K562 (cell line): ENCODE data around the gene BEST4. TPM values are rescaled to one million over a fixed set of nuclear protein-coding genes. Genes with fewer than 3 reads are reported as not detected.
A peak's percentile ranks its signal among the peaks of the same experiment; 100 is the strongest.

Experiments
- ATAC-seq: fragments of 200-7000 bp; cut with Tn5 transposase; 3 replicates; pipeline ENCODE4 v1.9.1; 2020; ENCODE audit warnings: moderate library complexity
- BruUV-seq: library from RNA; stranded (reverse); fragments of 400-500 nt; replicated peaks from 2 replicates; lab custom pipeline; 2021; lab: Mats Ljungman, UMichigan
- CTCF ChIA-PET: fragments of 300-600 bp; formaldehyde crosslinking; extraction: SDS; loops from one replicate; lab custom pipeline; 2021; ENCODE audit warnings: low intra/inter-chr PET ratio; lab: Yijun Ruan, JAX
- POLR2A ChIA-PET: fragments of 300-600, 350-650 bp; sonication (Branson Sonifier 250); formaldehyde crosslinking; extraction: SDS; loops from one replicate; lab custom pipeline; 2021; ENCODE audit warnings: antibody characterized with exemption, inconsistent platforms; lab: Yijun Ruan, JAX
- DNase-seq, 4 experiments: peaks; one replicate each; pipeline versions ENCODE4 v3.0.0 to v3.0.0-alpha.2; 2011 to 2018; ENCODE audit warnings: low spot score in 3 of 4, mixed read lengths in 3 of 4; ENCODE audit errors: extremely low read depth in 1 of 4
- FAIRE-seq: peaks from 2 replicates; lab custom pipeline; 2011; peaks lifted over from hg19 to GRCh38; lab: Jason Lieb, UNC
- H2AFZ ChIP-seq: 2 replicates; pipeline ENCODE4 v1.6.0; 2011; ENCODE audit warnings: low read depth, low read length, control low read depth, inconsistent platforms
- H3K27ac ChIP-seq: fragments of 200-600 bp; 3 replicates; pipeline ENCODE4 v1.8.0; 2011; ENCODE audit warnings: low read depth, mild to moderate bottlenecking, control low read depth, inconsistent platforms, low read length, moderate library complexity, mixed read lengths; ENCODE audit errors: extremely low read depth
- H3K27me3 ChIP-seq, 2 experiments: fragments of 300-600 bp in 1 of 2; 2 replicates in 1 of 2; 3 replicates in 1 of 2; pipeline versions ENCODE4 v1.6.0 to v1.8.0; 2011; ENCODE audit warnings: inconsistent platforms in 2 of 2, low read length in 2 of 2, mild to moderate bottlenecking in 1 of 2, mixed read lengths in 1 of 2, moderate library complexity in 1 of 2; ENCODE audit not compliant: control insufficient read depth in 2 of 2, insufficient read depth in 2 of 2
- H3K36me3 ChIP-seq: fragments of 300-600 bp; 3 replicates; pipeline ENCODE4 v1.8.0; 2011; ENCODE audit warnings: mild to moderate bottlenecking, low read length, inconsistent platforms; ENCODE audit not compliant: control insufficient read depth, insufficient read depth
- H3K4me1 ChIP-seq, 2 experiments: fragments of 200-600 bp in 1 of 2; replicated peaks in 1 of 2; 2 replicates in 1 of 2; 3 replicates in 1 of 2; pipeline versions ENCODE4 v1.5.1 to v1.8.0; 2011; ENCODE audit warnings: inconsistent platforms in 2 of 2, low read length in 2 of 2, mild to moderate bottlenecking in 1 of 2, mixed read lengths in 1 of 2, moderate library complexity in 1 of 2; ENCODE audit not compliant: control insufficient read depth in 2 of 2, insufficient read depth in 2 of 2
- H3K4me2 ChIP-seq: 2 replicates; pipeline ENCODE4 v1.6.1; 2011; ENCODE audit warnings: low read length, control low read depth, inconsistent platforms, mixed read lengths; ENCODE audit not compliant: insufficient read depth
- H3K4me3 ChIP-seq: fragments of 200-600 bp; sonication (generic), shearing (Covaris generic); 2 replicates; pipeline ENCODE4 v1.5.1; 2016; ENCODE audit warnings: control low read depth, inconsistent platforms
- H3K79me2 ChIP-seq: fragments of 200-600 bp; 3 replicates; pipeline ENCODE4 v1.8.0; 2011; ENCODE audit warnings: low read length, inconsistent platforms; ENCODE audit not compliant: control insufficient read depth, insufficient read depth
- H3K9ac ChIP-seq, 2 experiments: 2 replicates each; pipeline versions ENCODE4 v1.6.0 to v1.6.1; 2011; ENCODE audit warnings: low read depth in 2 of 2, low read length in 2 of 2, control low read depth in 1 of 2, inconsistent platforms in 1 of 2, mild to moderate bottlenecking in 1 of 2, mixed read lengths in 1 of 2; ENCODE audit not compliant: insufficient read depth in 1 of 2
- H3K9me1 ChIP-seq: one replicate; pipeline ENCODE4 v1.6.0; 2011; ENCODE audit warnings: inconsistent platforms, mild to moderate bottlenecking, low read length, moderate library complexity; ENCODE audit not compliant: control insufficient read depth, insufficient read depth
- H3K9me3 ChIP-seq: replicated peaks from 2 replicates; pipeline ENCODE4 v1.5.1; 2011; ENCODE audit warnings: low read depth, low read length, inconsistent platforms; ENCODE audit not compliant: control insufficient read depth, insufficient read depth
- H4K20me1 ChIP-seq: replicated peaks from 2 replicates; pipeline ENCODE4 v1.6.1; 2011; ENCODE audit warnings: low read length, inconsistent platforms, mixed read lengths; ENCODE audit not compliant: control insufficient read depth, insufficient read depth
- PHF8 ChIP-seq: fragments of 200-600 bp; sonication (generic); IDR thresholded peaks from 2 replicates; pipeline ENCODE4 v1.6.1; 2012; ENCODE audit warnings: mixed run types, mild to moderate bottlenecking, inconsistent platforms, low read length, moderate library complexity, borderline replicate concordance
- RNF2 ChIP-seq: sonication (generic); IDR thresholded peaks from 2 replicates; pipeline ENCODE4 v1.6.1; 2016
- WGBS: fragments of 100-300 bp; shearing (Covaris generic); methylation state at CpG from one replicate; pipeline ENCODE4 v1.1.6; 2016; ENCODE audit warnings: low coverage, mixed read lengths; ENCODE audit not compliant: insufficient coverage; ENCODE audit errors: missing lambda C conversion rate; 5-methylcytosine and 5-hydroxymethylcytosine counted together
- in situ Hi-C: fragments of 300-500 bp; cut with MboI; formaldehyde crosslinking; loops from 4 replicates; pipeline ENCODE4 v1.15.0; 2018; ENCODE audit warnings: inconsistent platforms, mixed read lengths
- intact Hi-C: fragments of 100-400 bp; cut with micrococcal nuclease; formaldehyde crosslinking; loops from 2 replicates; pipeline ENCODE4 v1.14.2; 2022
- polyA plus RNA-seq, 8 experiments: library from polyadenylated mRNA; depleted of rRNA in 4 of 8; stranded (reverse) in 5 of 8; unstranded in 3 of 8; fragments of >200 nt; fragmentation: Nextera tagmentation in 2 of 8; fragmentation: Illumina TruSeq in 1 of 8; extraction: Ambion mirVana in 2 of 8; extraction: Trizol in 1 of 8; gene quantifications; 2 replicates each; pipeline versions ENCODE4 v1.2.1 to v1.2.3, GENCODE V29; 2011 to 2014; ENCODE audit warnings: inconsistent platforms in 1 of 8, missing spikeins in 1 of 8
- total RNA-seq, 7 experiments: library from RNA; depleted of rRNA in 6 of 7; stranded (reverse); fragments of >200 nt in 6 of 7; fragmentation: Illumina TruSeq in 2 of 7; extraction: Trizol in 2 of 7; gene quantifications; 2 replicates each; pipeline versions ENCODE4 v1.2.1 to v1.2.3, GENCODE V29; 2011 to 2021; ENCODE audit warnings: low replicate concordance in 1 of 7
- TF ChIP-seq, protein P1 (sequence below): sonication (generic); formaldehyde crosslinking; IDR thresholded peaks from 2 replicates; pipeline ENCODE4 v1.9.0; 2022; ENCODE audit warnings: mild to moderate bottlenecking, missing genetic modification reagents

The BEST4 gene
- total and polyA plus RNA-seq, 9 of the 15 experiments (the other 6 are each of a cell fraction or from before 2014, with no cell fraction given), result 0.07 to 0.11 TPM; not detected in 7

GRCh38 chr1:44828841-44829440 lies 41.0 kb upstream of the BEST4 start:
- Histone ChIP-seq H3K27me3 (no peaks in the 10 kb centered on the region), H3K4me1 (peaks cover 37 to 68% of the 10 kb centered on the region in 2 experiments)
- intact Hi-C loops (no loop called here), in situ Hi-C loops (no loop called here)
- ATAC-seq, result no peak
- POLR2A ChIA-PET, result interaction anchor here (1.1 to 11.1 kb wide), 4 partner anchors 9 to 475 kb away, joined by 6 to 217 read pairs (median 8); partner anchors contain the start of genes HECTD3 and UROD
- TF ChIP-seq, protein P1, sequence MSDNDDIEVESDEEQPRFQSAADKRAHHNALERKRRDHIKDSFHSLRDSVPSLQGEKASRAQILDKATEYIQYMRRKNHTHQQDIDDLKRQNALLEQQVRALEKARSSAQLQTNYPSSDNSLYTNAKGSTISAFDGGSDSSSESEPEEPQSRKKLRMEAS (CRISPR knock-in tag), result 0 out of 2 replicates have a peak, but pooled peaks have one; percentile 32
- TF ChIP-seq PHF8 (no peak), RNF2 (no peak)
- TF ChIP-seq, all 486 proteins: peak for 1
- H2AFZ ChIP-seq, result no peak overlapping the region
- BruUV-seq, result no TSS peak
- DNase-seq (no peak), FAIRE-seq (no peak)
- no peak overlapping the region for H3K27ac ChIP-seq
- peak overlapping the region in 1 of 2 experiments; percentile 78; a peak in 2 of 4 replicates for H3K9ac ChIP-seq
- 81% methylated on average over 15 of the region's 15 CpGs for WGBS
- CTCF ChIA-PET, result no interaction called here
- H3K9me1 ChIP-seq, result no peaks in the 10 kb centered on the region
- H3K36me3 ChIP-seq, result no peaks in the 10 kb centered on the region
- no peak overlapping the region for H3K4me2 ChIP-seq
- H3K4me3 ChIP-seq, result no peak overlapping the region
- H3K79me2 ChIP-seq, result no peaks in the 10 kb centered on the region
- no peaks in the 10 kb centered on the region for H4K20me1 ChIP-seq
- H3K9me3 ChIP-seq, result no peaks in the 10 kb centered on the region
